HUES48 (cell line): ENCODE measurements around the gene ZNF787.
A peak's percentile ranks its signal among the peaks of the same experiment; 100 is the strongest.

Experiments used
- H3K27ac ChIP-seq: one replicate; pipeline ENCODE4 v1.7.0; 2013; ENCODE audit warnings: low read depth, low read length, inconsistent platforms
- H3K27me3 ChIP-seq: 2 replicates; pipeline ENCODE4 v1.6.1; 2013; ENCODE audit warnings: mild to moderate bottlenecking, low read length; ENCODE audit not compliant: control insufficient read depth, insufficient read depth
- H3K36me3 ChIP-seq: 2 replicates; pipeline ENCODE4 v1.6.1; 2013; ENCODE audit warnings: low read length; ENCODE audit not compliant: control insufficient read depth, insufficient read depth
- H3K4me1 ChIP-seq: 2 replicates; pipeline ENCODE4 v1.6.1; 2013; ENCODE audit warnings: mild to moderate bottlenecking, low read length; ENCODE audit not compliant: control insufficient read depth, insufficient read depth
- H3K4me3 ChIP-seq: 2 replicates; pipeline ENCODE4 v1.5.1; 2013; ENCODE audit warnings: mild to moderate bottlenecking, low read depth, low read length
- H3K9ac ChIP-seq: 2 replicates; pipeline ENCODE4 v1.6.1; 2013; ENCODE audit warnings: mild to moderate bottlenecking, low read depth, low read length, moderate library complexity
- H3K9me3 ChIP-seq: 2 replicates; pipeline ENCODE4 v1.6.1; 2013; ENCODE audit warnings: low read length; ENCODE audit not compliant: control insufficient read depth, insufficient read depth

The ZNF787 gene

GRCh38 chr19:56133858-56134653 lies 13.0 kb upstream of the ZNF787 start:
- Histone ChIP-seq H3K4me3 (no peak overlapping the region), H3K9ac (no peak overlapping the region)

GRCh38 chr19:56132316-56132822 lies 11.3 kb upstream of the ZNF787 start:
- H3K27me3 ChIP-seq = no peaks in the 10 kb centered on the region
- H3K9me3 ChIP-seq = no peaks in the 10 kb centered on the region
- no peak overlapping the region for H3K27ac ChIP-seq
- no peaks in the 10 kb centered on the region for H3K36me3 ChIP-seq
- H3K4me3 ChIP-seq = no peak overlapping the region
- H3K9ac ChIP-seq = no peak overlapping the region
- peaks cover 27% of the 10 kb centered on the region for H3K4me1 ChIP-seq

More at GRCh38 chr19:56133858-56134653, 13.0 kb upstream of the ZNF787 start:
- H3K36me3 ChIP-seq = no peaks in the 10 kb centered on the region
- no peaks in the 10 kb centered on the region for H3K9me3 ChIP-seq
- no peak overlapping the region for H3K27ac ChIP-seq
- H3K4me1 ChIP-seq = peaks cover 31% of the 10 kb centered on the region
- no peaks in the 10 kb centered on the region for H3K27me3 ChIP-seq

- Histone ChIP-seq H3K4me1 (peaks cover 21% of the 10 kb centered on the region), H3K27me3 (no peaks in the 10 kb centered on the region), H3K4me3 (no peak overlapping the region), H3K9me3 (no peaks in the 10 kb centered on the region), H3K27ac (no peak overlapping the region), H3K36me3 (no peaks in the 10 kb centered on the region), H3K9ac (no peak overlapping the region)
These were observed 10.6 kb upstream of the ZNF787 start for GRCh38 chr19:56131651-56132050.

- H3K9ac ChIP-seq = no peak overlapping the region
- no peaks in the 10 kb centered on the region for H3K27me3 ChIP-seq
- H3K36me3 ChIP-seq = no peaks in the 10 kb centered on the region
- H3K9me3 ChIP-seq = no peaks in the 10 kb centered on the region
- peaks cover 10% of the 10 kb centered on the region; the same call in 1 of the 2 replicates for H3K4me1 ChIP-seq
- no peak overlapping the region for H3K27ac ChIP-seq
- H3K4me3 ChIP-seq = no peak overlapping the region
These were observed 8.9 kb upstream of the ZNF787 start for GRCh38 chr19:56130006-56130405.

- no peak overlapping the region for H3K4me3 ChIP-seq
- no peaks in the 10 kb centered on the region for H3K9me3 ChIP-seq
- no peak overlapping the region for H3K27ac ChIP-seq
- H3K9ac ChIP-seq = no peak overlapping the region
- H3K27me3 ChIP-seq = no peaks in the 10 kb centered on the region
- H3K36me3 ChIP-seq = no peaks in the 10 kb centered on the region
- H3K4me1 ChIP-seq = peaks cover under 1% of the 10 kb centered on the region; the same call in 1 of the 2 replicates
These were observed 6.1 kb upstream of the ZNF787 start for GRCh38 chr19:56126983-56127780.

GRCh38 chr19:56125806-56126590 lies 4.9 kb upstream of the ZNF787 start:
- Histone ChIP-seq H3K9ac (no peak overlapping the region), H3K9me3 (no peaks in the 10 kb centered on the region), H3K36me3 (no peaks in the 10 kb centered on the region), H3K4me3 (no peak overlapping the region), H3K4me1 (peaks cover 6% of the 10 kb centered on the region; the same call in 1 of the 2 replicates), H3K27me3 (no peaks in the 10 kb centered on the region), H3K27ac (no peak overlapping the region)

GRCh38 chr19:56124578-56124977 lies 3.5 kb upstream of the ZNF787 start:
- H3K9me3 ChIP-seq = no peaks in the 10 kb centered on the region
- no peak overlapping the region for H3K4me3 ChIP-seq
- H3K27me3 ChIP-seq = no peaks in the 10 kb centered on the region
- H3K4me1 ChIP-seq = peaks cover 7% of the 10 kb centered on the region
- no peaks in the 10 kb centered on the region for H3K36me3 ChIP-seq
- no peak overlapping the region for H3K9ac ChIP-seq
- no peak overlapping the region for H3K27ac ChIP-seq

- H3K9me3 ChIP-seq = no peaks in the 10 kb centered on the region
- no peak overlapping the region for H3K27ac ChIP-seq
- H3K9ac ChIP-seq = no peak overlapping the region
- no peaks in the 10 kb centered on the region for H3K27me3 ChIP-seq
- peaks cover 13% of the 10 kb centered on the region for H3K4me1 ChIP-seq
- no peak overlapping the region for H3K4me3 ChIP-seq
- peaks cover 7% of the 10 kb centered on the region for H3K36me3 ChIP-seq
These were observed 2.3 kb upstream of the ZNF787 start for GRCh38 chr19:56123266-56123891.

- Histone ChIP-seq H3K9me3 (no peaks in the 10 kb centered on the region), H3K4me1 (peaks cover 13% of the 10 kb centered on the region), H3K27ac (peak overlapping the region; percentile 96), H3K36me3 (peaks cover 9% of the 10 kb centered on the region), H3K4me3 (peak overlapping the region; percentile 87), H3K9ac (peak overlapping the region; percentile 95), H3K27me3 (no peaks in the 10 kb centered on the region)
These were observed 520 bp downstream of the ZNF787 start for GRCh38 chr19:56120371-56121179.

GRCh38 chr19:56120002-56120370 lies 1.1 kb downstream of the ZNF787 start:
- peak overlapping the region; percentile 87 for H3K4me3 ChIP-seq
- no peaks in the 10 kb centered on the region for H3K27me3 ChIP-seq
- H3K9me3 ChIP-seq = no peaks in the 10 kb centered on the region
- peaks cover 9% of the 10 kb centered on the region for H3K36me3 ChIP-seq
- H3K9ac ChIP-seq = peak overlapping the region; percentile 95
- peaks cover 13% of the 10 kb centered on the region for H3K4me1 ChIP-seq
- peak overlapping the region; percentile 96 for H3K27ac ChIP-seq
